NCI-H82 treated with DMSO at 0.1 percent for 48 hours (cell line): Measurements from ENCODE around the gene HIC1.
"Not testable (repeated sequence)": the region's sequence is repeated elsewhere in the genome, so short reads cannot be mapped to it uniquely, and the experiment has no call there.

ENCODE experiments used
- DNase-seq: peaks from one replicate; lab custom pipeline; 2025; ENCODE audit not compliant: unreplicated experiment; lab: John Stamatoyannopoulos, UW

HIC1 gene

GRCh38 chr17:2054512-2055291 is at the start of gene HIC1:
Gene HIC1, plus strand, starts transcription at chr17:2055103. Its CDS starts 1,588 bp downstream, at chr17:2056691.
- DNase-seq: peak; percentile 30

GRCh38 chr17:2008332-2009126 is 46.4 kb upstream of the HIC1 start:
- no peak for DNase-seq

- DNase-seq: no peak
These were observed 45.2 kb upstream of the HIC1 start for GRCh38 chr17:2009737-2010136.

GRCh38 chr17:2011411-2012371 is 43.2 kb upstream of the HIC1 start:
- no peak for DNase-seq

- no peak for DNase-seq
These were observed 42.4 kb upstream of the HIC1 start for GRCh38 chr17:2012499-2012898.

GRCh38 chr17:2013220-2013993 is 41.5 kb upstream of the HIC1 start:
- DNase-seq: not testable (repeated sequence)

GRCh38 chr17:2013994-2014317 is 40.9 kb upstream of the HIC1 start:
- DNase-seq: no peak

GRCh38 chr17:2015314-2015713 is 39.6 kb upstream of the HIC1 start:
- DNase-seq: no peak

GRCh38 chr17:2016494-2016893 is 38.4 kb upstream of the HIC1 start:
- DNase-seq: no peak

GRCh38 chr17:2017274-2017941 is 37.5 kb upstream of the HIC1 start:
- no peak for DNase-seq

- peak; percentile 66 for DNase-seq
These were observed 36.0 kb upstream of the HIC1 start for GRCh38 chr17:2018716-2019510.

- DNase-seq: no peak
These were observed 35.2 kb upstream of the HIC1 start for GRCh38 chr17:2019723-2020122.

- DNase-seq: no peak
These were observed 34.2 kb upstream of the HIC1 start for GRCh38 chr17:2020721-2021120.

- no peak for DNase-seq
These were observed 32.2 kb upstream of the HIC1 start for GRCh38 chr17:2022647-2023240.

- no peak for DNase-seq
These were observed 31.6 kb upstream of the HIC1 start for GRCh38 chr17:2023256-2023655.

GRCh38 chr17:2023692-2024571 is 31.0 kb upstream of the HIC1 start:
- peak; percentile 60 for DNase-seq

GRCh38 chr17:2024572-2025219 is 30.2 kb upstream of the HIC1 start:
- no peak for DNase-seq
